Muscle layer of colon (tissue), 2 donors: ENCODE data around the gene NRL.

ENCODE experiments used
- H3K27ac ChIP-seq: one replicate; pipeline ENCODE4 v1.7.0; 2013; ENCODE audit warnings: low read depth, mild to moderate bottlenecking, low read length, moderate library complexity
- H3K27me3 ChIP-seq, 2 donors: one replicate each; pipeline ENCODE4 v1.7.0; 2013; ENCODE audit warnings: low read length in 2 of 2, mild to moderate bottlenecking in 2 of 2; ENCODE audit not compliant: insufficient read depth in 2 of 2, control insufficient read depth in 1 of 2
- H3K36me3 ChIP-seq: one replicate; pipeline ENCODE4 v1.7.0; 2013; ENCODE audit warnings: mild to moderate bottlenecking, low read length; ENCODE audit not compliant: insufficient read depth
- H3K4me1 ChIP-seq: one replicate; pipeline ENCODE4 v1.7.0; 2013; ENCODE audit warnings: mild to moderate bottlenecking, low read length; ENCODE audit not compliant: insufficient read depth
- H3K4me3 ChIP-seq, 2 donors: one replicate each; pipeline ENCODE4 v1.7.0; 2013; ENCODE audit warnings: low read length in 2 of 2, low read depth in 1 of 2, mild to moderate bottlenecking in 1 of 2, moderate library complexity in 1 of 2
- H3K9ac ChIP-seq: one replicate; pipeline ENCODE4 v1.7.0; 2013; ENCODE audit warnings: low read length
- H3K9me3 ChIP-seq: one replicate; pipeline ENCODE4 v1.7.0; 2013; ENCODE audit warnings: mild to moderate bottlenecking, low read length
- donor health status: abdominal sarcoma.
- donor health status: Adenocarcinoma of cecum.

Gene NRL

DNA sequence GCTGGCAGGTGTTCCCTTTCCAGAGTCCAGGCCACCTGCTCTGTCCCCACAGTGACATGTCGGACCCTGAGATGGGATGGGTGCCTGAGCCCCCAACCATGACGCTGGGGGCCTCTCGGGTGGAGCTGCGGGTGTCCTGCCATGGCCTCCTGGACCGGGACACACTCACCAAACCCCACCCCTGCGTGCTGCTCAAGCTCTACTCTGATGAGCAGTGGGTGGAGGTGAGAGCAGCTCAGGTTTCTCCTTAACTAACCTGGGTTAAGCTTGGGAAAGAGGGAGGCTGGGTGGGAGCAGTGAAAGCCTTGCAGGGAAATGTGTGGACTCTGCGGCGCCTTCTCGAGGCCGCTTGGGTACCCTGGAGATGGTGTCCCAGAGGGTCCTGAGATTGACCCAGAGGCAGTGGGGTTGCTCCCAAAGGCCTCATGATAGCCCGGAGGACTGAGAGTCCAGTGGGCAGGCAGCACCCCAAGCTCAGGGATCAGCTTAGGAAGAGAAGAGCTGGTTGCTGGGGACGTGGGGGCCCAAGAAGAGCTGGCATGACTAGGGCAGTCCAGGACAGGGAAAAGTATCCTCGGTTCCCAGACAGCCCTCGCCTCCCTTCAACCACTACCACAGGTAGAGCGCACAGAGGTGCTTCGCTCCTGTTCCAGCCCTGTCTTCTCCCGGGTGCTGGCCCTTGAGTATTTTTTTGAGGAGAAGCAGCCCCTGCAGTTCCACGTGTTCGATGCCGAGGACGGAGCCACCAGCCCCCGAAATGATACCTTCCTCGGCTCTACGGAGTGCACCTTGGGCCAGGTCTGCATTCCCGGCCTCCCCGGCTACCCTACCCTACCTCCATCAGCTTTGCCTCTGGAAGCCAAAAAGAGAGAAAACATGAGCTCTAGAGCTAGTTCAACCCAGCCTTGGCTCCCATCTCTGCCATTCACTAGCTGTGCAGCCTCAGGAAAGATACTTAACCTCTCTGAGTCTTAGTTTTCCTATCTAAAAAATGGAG is 41.6 kb downstream of the NRL start:
- Histone ChIP-seq H3K4me1 (peaks cover 3% of the 10 kb centered on the region), H3K27ac (no peak overlapping the region), H3K9me3 (no peaks in the 10 kb centered on the region), H3K4me3 (no peak overlapping the region), H3K36me3 (no peaks in the 10 kb centered on the region), H3K9ac (no peak overlapping the region), H3K27me3 (peaks cover 0 to 11% of the 10 kb centered on the region in 2 donors)

DNA sequence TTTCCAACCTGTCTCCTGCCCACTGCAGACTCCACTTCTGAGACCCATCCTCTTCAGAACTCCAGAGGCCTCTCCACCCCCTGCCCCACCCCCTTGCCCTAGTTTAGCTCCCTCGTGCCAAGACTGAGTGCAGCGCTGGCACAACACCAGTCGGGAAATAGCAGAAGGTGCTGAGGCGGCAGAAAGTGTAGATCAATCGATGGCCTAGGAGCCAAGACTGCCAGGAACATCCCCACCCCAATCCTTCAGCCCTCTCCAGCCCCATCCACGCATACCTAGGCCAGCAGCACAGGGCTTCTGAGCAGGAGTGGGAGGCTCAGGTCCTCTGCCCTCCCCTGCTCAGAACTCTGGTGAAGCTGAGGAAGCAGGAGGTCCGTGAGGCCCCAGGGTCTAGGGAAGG is 42.3 kb downstream of the NRL start:
- H3K27me3 ChIP-seq = peaks cover 0 to 9% of the 10 kb centered on the region in 2 donors

DNA sequence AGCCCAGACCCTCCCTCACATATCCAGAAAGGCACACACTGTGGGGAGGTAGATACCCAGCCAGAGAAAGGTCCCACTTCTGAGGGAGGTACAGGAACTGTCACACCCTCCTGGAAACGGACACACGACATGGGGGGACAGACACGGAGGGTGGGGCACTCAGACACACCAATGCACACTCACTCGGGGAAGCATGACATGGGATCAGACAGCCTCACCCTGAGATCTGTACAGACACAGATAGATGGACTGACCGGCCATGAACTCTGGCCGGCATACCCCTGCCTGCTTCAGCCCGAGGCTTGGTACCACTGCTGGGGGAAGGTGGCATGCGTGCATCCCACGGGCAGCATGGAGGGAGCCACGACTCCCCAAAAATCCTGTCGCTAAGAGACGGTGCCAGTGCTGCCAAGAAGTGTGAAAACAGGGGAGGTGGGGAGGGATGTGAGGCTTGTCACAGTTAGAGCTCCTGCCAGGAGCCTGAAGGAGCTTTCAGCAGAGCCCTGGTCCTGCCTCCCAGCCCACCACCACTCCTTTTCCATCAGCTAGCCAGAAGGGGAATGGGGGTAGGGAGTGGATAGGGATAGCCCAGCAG is 42.8 kb downstream of the NRL start:
- no peak overlapping the region for H3K9ac ChIP-seq
- H3K27ac ChIP-seq = no peak overlapping the region
- H3K4me3 ChIP-seq = no peak overlapping the region

More for the DNA sequence above, 42.3 kb downstream of the NRL start:
- Histone ChIP-seq H3K9ac (no peak overlapping the region), H3K4me3 (no peak overlapping the region), H3K9me3 (no peaks in the 10 kb centered on the region), H3K36me3 (no peaks in the 10 kb centered on the region), H3K4me1 (peaks cover 3% of the 10 kb centered on the region), H3K27ac (no peak overlapping the region)

DNA sequence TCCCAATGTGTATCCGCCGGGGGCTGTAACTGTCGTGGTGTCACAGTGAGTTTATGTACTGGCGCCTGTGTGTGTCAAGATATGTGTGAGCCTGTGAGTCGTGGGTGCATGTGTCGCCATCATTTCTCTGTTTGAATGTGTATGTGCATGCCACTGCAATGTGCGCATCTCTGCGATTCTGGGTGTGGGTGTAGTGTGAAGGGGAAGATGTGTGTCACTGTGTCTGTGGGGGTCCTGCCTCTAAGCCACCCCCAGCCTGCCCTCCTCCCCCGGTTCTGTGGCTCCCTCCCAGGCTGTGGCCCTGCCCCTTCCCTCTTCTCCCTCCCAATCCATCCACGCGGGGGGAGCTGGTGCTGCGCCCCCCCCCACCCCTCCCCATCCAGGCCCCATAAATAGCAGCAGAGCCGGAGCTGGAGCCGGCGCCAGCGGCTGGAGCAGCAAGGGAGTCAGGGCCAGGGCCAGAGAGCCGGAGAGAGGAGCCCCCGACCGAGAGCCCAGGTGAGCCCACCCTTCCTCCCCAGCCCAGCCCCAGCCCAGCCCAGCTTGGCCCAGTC is 43.5 kb downstream of the NRL start, which contains the start of gene CPNE6:
TSS of gene CPNE6 (plus strand) at position 419 of the 554 bp plus-strand sequence. CDS start 1,375 bp downstream, outside the sequence.
- no peak within 1 kb of the TSS for H3K27ac ChIP-seq
- H3K9ac ChIP-seq = no peak within 1 kb of the TSS
- peaks cover 0 to 6% of the 10 kb centered on the region in 2 donors for H3K27me3 ChIP-seq
- H3K4me3 ChIP-seq = no peak within 1 kb of the TSS
- H3K36me3 ChIP-seq = no peaks in the 10 kb centered on the region
- peaks cover 3% of the 10 kb centered on the region for H3K4me1 ChIP-seq
- H3K9me3 ChIP-seq = no peaks in the 10 kb centered on the region

More for the DNA sequence above, 42.8 kb downstream of the NRL start:
- Histone ChIP-seq H3K4me1 (peaks cover 3% of the 10 kb centered on the region), H3K27me3 (peaks cover 0 to 6% of the 10 kb centered on the region in 2 donors), H3K36me3 (no peaks in the 10 kb centered on the region), H3K9me3 (no peaks in the 10 kb centered on the region)

DNA sequence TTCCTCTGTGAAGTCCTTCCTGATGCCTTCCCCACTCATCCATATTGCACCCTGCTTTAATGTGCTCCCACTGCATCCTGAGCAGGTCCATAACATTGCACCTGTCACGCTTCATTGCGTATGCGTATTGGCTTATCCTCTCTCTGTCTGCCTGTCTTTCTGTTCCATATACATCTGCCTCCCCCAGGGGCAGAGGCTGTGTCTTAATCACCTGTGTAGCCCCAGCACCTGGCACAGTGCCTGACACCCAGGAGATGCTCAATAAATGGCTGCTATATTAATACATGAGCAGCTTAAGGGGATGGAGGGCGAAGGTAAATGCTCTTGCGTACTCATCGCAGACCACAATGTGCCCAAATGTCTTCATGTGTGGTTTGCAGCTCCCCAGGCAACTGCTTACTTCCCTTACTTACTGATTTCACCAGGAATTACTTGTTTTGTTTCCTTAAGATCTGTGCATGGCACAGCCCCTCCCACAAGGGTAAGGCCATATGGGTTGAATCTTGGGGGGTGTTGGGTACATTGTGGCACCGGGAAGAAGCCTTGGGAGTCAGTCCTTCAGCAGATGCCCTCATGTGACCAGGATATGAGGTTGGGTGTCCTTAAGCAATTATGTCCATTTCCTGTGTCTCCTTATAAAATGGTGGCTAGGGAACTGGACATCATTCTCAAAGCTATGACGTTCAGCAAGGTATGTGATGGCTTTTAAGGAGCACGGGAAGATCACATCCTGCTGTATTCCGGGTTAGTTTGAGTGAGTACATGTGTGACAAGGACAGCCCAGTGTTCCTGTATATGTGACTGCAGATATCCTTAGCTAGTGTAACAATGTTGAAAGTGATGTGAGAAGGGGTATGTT is 44.2 kb downstream of the NRL start:
- H3K9ac ChIP-seq = no peak overlapping the region
- H3K9me3 ChIP-seq = no peaks in the 10 kb centered on the region
- H3K27ac ChIP-seq = no peak overlapping the region
- H3K27me3 ChIP-seq = peaks cover 0 to 6% of the 10 kb centered on the region in 2 donors
- H3K36me3 ChIP-seq = no peaks in the 10 kb centered on the region
- peaks cover 3% of the 10 kb centered on the region for H3K4me1 ChIP-seq
- no peak overlapping the region for H3K4me3 ChIP-seq

DNA sequence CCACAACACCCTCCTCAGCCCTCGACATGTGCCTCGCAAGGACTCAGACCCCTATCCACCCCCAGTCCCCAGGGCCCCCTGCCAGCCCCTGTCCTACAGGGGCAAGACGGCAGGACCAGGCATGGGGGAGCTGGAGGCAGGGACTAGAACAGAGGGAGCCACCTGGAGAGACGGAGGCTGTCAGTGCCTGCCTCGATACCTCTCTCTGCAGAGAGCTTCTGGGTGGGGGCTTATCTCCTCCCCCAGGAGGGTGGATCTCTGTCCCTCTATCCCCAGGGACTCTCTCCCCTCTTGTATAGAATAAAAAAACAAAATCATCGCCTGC is 45.4 kb downstream of the NRL start:
- Histone ChIP-seq H3K27me3 (peaks cover 0 to 6% of the 10 kb centered on the region in 2 donors), H3K9me3 (no peaks in the 10 kb centered on the region), H3K4me3 (no peak overlapping the region), H3K9ac (no peak overlapping the region), H3K36me3 (no peaks in the 10 kb centered on the region), H3K27ac (no peak overlapping the region), H3K4me1 (peaks cover 3% of the 10 kb centered on the region)

DNA sequence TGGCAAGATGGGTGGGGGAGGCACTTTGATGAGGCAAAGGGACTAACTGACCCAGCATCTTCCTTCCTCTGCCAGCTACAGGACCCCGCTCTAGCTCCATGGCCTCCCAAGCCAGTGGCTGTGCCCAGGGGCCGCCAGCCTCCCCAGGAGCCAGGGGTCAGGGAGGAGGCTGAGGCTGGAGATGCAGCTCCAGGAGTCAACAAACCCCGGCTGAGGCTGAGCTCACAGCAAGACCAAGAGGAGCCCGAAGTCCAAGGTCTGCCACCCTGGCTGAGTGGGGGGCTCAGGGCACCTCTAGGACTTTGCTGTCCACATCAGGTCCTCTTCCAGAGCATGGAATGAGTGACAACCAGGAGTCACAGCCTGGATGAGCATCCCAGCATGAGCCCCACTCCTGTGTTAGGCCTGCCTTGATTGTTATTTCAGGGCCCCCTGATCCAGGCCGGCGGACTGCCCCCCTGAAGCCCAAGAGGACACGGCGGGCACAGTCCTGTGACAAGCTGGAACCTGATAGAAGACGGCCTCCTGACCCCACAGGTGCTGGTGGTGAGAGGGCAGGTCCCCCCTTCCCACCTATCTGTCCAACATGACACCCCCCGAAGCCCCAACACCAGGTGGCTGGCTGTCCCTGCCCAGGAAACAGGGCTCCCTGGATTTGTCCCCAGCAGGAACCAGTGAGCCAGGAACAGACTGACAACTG is 45.9 kb downstream of the NRL start:
- Histone ChIP-seq H3K27me3 (peaks cover 0 to 6% of the 10 kb centered on the region in 2 donors), H3K36me3 (no peaks in the 10 kb centered on the region), H3K9ac (no peak overlapping the region), H3K9me3 (no peaks in the 10 kb centered on the region), H3K4me3 (no peak overlapping the region), H3K4me1 (peaks cover 3% of the 10 kb centered on the region), H3K27ac (no peak overlapping the region)

DNA sequence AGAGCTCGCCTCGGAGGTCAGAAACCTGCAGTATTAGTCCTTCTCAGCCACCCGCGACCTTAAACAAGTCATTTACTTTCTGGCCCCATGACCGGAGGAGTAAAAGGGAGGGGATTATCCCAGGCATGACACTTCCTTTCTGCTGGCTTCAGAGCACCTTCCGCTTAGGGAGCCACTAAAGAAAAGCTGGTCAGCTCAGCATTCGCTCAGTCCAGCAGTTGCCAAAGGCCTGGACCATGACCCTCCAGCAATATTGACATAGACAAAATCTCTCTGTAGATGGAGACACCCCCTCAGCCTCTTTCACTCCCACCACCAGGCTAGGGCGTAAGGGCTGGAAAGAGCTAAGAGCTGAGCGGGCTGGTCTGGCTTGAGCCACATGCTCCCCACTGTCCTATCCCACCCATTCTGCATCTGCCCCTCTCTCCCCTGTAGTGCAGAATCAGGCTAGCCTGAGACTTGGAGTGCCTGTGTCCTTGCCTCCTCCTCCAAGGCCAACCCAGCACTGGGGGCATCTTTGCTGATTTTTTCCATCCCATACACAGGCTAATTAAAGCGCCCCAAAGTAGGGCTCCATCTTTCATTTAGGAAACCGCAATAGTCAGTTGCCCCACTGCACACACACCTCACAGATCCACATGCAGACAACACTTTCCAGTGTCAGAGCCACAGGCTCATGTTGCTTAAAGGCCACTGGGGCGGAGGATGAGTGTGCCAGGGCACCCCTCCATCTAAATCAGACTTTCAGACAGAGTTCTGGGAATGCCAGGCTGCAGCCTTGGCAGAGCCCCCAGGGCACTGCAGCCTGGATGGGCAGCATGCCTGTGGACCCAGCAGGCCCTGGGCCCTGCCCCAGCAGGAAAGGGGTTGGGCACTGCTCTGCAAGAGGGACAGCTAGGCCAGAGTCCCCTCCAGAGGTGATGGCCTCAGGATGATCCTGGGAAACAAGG is 47.3 kb downstream of the NRL start:
- H3K4me3 ChIP-seq = no peak overlapping the region
- H3K36me3 ChIP-seq = no peaks in the 10 kb centered on the region
- no peaks in the 10 kb centered on the region for H3K27me3 ChIP-seq
- H3K27ac ChIP-seq = no peak overlapping the region
- no peaks in the 10 kb centered on the region for H3K9me3 ChIP-seq
- peaks cover 3% of the 10 kb centered on the region for H3K4me1 ChIP-seq
- no peak overlapping the region for H3K9ac ChIP-seq

DNA sequence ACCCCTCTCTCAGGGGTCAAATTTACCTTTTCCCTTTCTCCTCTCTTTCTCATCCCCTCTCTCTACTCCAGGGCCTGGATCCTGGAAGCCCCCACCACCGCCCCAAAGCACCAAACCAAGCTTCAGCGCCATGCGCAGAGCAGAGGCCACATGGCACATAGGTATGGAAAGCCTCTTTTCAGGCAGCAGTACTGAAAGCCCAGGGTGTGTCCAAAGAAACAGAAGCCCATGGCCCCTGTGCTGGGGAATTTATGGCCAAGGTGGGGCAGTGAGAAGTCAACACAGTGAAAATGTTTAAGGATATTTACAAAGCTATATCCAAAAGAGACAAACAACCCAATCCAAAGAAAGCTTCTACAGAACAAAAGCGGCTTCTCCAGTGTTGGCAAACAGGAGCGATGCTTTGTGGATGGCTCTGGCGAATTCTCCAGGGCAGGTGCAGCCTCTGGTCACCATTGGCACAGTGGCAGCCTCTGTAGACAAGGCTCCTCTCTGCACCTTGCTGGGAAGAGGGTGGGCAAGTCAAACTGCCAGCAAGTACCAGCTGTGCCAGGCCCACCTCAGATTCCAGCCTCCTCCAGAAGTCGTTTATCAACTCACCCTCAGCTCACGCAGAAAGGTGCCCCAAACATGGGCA is 48.1 kb downstream of the NRL start:
- H3K9ac ChIP-seq = no peak overlapping the region
- peaks cover under 1% of the 10 kb centered on the region for H3K4me1 ChIP-seq
- no peak overlapping the region for H3K4me3 ChIP-seq
- H3K36me3 ChIP-seq = no peaks in the 10 kb centered on the region
- no peaks in the 10 kb centered on the region for H3K27me3 ChIP-seq
- H3K9me3 ChIP-seq = no peaks in the 10 kb centered on the region
- no peak overlapping the region for H3K27ac ChIP-seq
